H9 (cell line): Measurements from ENCODE around the gene RNF126. TPM values are rescaled to one million over a fixed set of nuclear protein-coding genes. Genes with fewer than 3 reads are reported as not detected.

Experiments
- DNase-seq: peaks from one replicate; pipeline ENCODE4 v3.0.0-alpha.2; 2017
- H2AFZ ChIP-seq: one replicate; pipeline ENCODE4 v1.6.1; 2013; ENCODE audit warnings: mild to moderate bottlenecking, low read length, control low read depth, moderate library complexity
- H2AK5ac ChIP-seq: 2 replicates; pipeline ENCODE4 v1.6.1; 2013; ENCODE audit warnings: low read length, control low read depth, mixed read lengths; ENCODE audit not compliant: insufficient read length
- H2BK120ac ChIP-seq: one replicate; pipeline ENCODE4 v1.6.1; 2013; ENCODE audit warnings: low read depth, mild to moderate bottlenecking, low read length, control low read depth, inconsistent platforms; ENCODE audit not compliant: poor library complexity, severe bottlenecking
- H2BK12ac ChIP-seq: 2 replicates; pipeline ENCODE4 v1.6.1; 2013; ENCODE audit warnings: low read length, control low read depth, mixed read lengths, low read depth; ENCODE audit not compliant: insufficient read length
- H2BK15ac ChIP-seq: 2 replicates; pipeline ENCODE4 v1.6.1; 2013; ENCODE audit warnings: low read depth, low read length, control low read depth
- H2BK20ac ChIP-seq: one replicate; pipeline ENCODE4 v1.6.1; 2013; ENCODE audit warnings: low read depth, mild to moderate bottlenecking, low read length, control low read depth, inconsistent platforms; ENCODE audit not compliant: poor library complexity, severe bottlenecking
- H2BK5ac ChIP-seq: 2 replicates; pipeline ENCODE4 v1.6.1; 2013; ENCODE audit warnings: low read length, control low read depth, mixed read lengths; ENCODE audit not compliant: insufficient read length
- H3K14ac ChIP-seq: 2 replicates; pipeline ENCODE4 v1.6.1; 2013; ENCODE audit warnings: low read length, control low read depth; ENCODE audit not compliant: insufficient read depth
- H3K18ac ChIP-seq: 2 replicates; pipeline ENCODE4 v1.6.1; 2013; ENCODE audit warnings: low read depth, mild to moderate bottlenecking, mixed read lengths, low read length, control low read depth; ENCODE audit not compliant: insufficient read length
- H3K23ac ChIP-seq: 2 replicates; pipeline ENCODE4 v1.6.1; 2013; ENCODE audit warnings: low read length, control low read depth, mixed read lengths, low read depth; ENCODE audit not compliant: insufficient read length
- H3K23me2 ChIP-seq: 2 replicates; pipeline ENCODE4 v1.6.1; 2013; ENCODE audit warnings: low read depth, mild to moderate bottlenecking, mixed read lengths, low read length, control low read depth; ENCODE audit not compliant: insufficient read length, poor library complexity, severe bottlenecking
- H3K27ac ChIP-seq: 2 replicates; pipeline ENCODE4 v1.5.1; 2013; ENCODE audit warnings: low read length, control low read depth, mixed read lengths, low read depth; ENCODE audit not compliant: insufficient read length
- H3K27me3 ChIP-seq: 2 replicates; pipeline ENCODE4 v1.6.1; 2013; ENCODE audit warnings: low read length, control low read depth, inconsistent platforms; ENCODE audit not compliant: insufficient read depth
- H3K4ac ChIP-seq: 2 replicates; pipeline ENCODE4 v1.6.1; 2013; ENCODE audit warnings: low read depth, mild to moderate bottlenecking, control low read depth, inconsistent platforms, low read length, moderate library complexity
- H3K4me1 ChIP-seq: 2 replicates; pipeline ENCODE4 v1.6.1; 2013; ENCODE audit warnings: low read length, control low read depth, inconsistent platforms; ENCODE audit not compliant: insufficient read depth
- H3K4me2 ChIP-seq: 2 replicates; pipeline ENCODE4 v1.6.1; 2013; ENCODE audit warnings: low read length, control low read depth, mixed read lengths; ENCODE audit not compliant: insufficient read length, insufficient read depth
- H3K56ac ChIP-seq: 2 replicates; pipeline ENCODE4 v1.6.1; 2013; ENCODE audit warnings: low read depth, mild to moderate bottlenecking, mixed read lengths, low read length, control low read depth; ENCODE audit not compliant: insufficient read length
- H3K79me1 ChIP-seq: 2 replicates; pipeline ENCODE4 v1.6.1; 2013; ENCODE audit warnings: low read depth, mild to moderate bottlenecking, moderate library complexity, low read length, control low read depth, inconsistent platforms; ENCODE audit not compliant: insufficient read depth, poor library complexity, severe bottlenecking
- H3K79me2 ChIP-seq: 2 replicates; pipeline ENCODE4 v1.6.1; 2013; ENCODE audit warnings: low read length, control low read depth, inconsistent platforms; ENCODE audit not compliant: insufficient read depth
- H3K9ac ChIP-seq: 2 replicates; pipeline ENCODE4 v1.6.1; 2013; ENCODE audit warnings: low read length, control low read depth, mixed read lengths; ENCODE audit not compliant: insufficient read length; ENCODE audit errors: extremely low read depth
- H3K9me3 ChIP-seq: one replicate; pipeline ENCODE4 v1.6.1; 2013; ENCODE audit warnings: low read depth, low read length, inconsistent platforms; ENCODE audit not compliant: control insufficient read depth
- H3T11ph ChIP-seq: one replicate; pipeline ENCODE4 v1.6.1; 2013; ENCODE audit warnings: mild to moderate bottlenecking, low read length, control low read depth, inconsistent platforms
- H4K20me1 ChIP-seq: one replicate; pipeline ENCODE4 v1.6.1; 2013; ENCODE audit not compliant: control insufficient read depth, insufficient read length, insufficient read depth
- H4K5ac ChIP-seq: 2 replicates; pipeline ENCODE4 v1.6.1; 2013; ENCODE audit warnings: low read depth, mild to moderate bottlenecking, mixed read lengths, low read length, control low read depth; ENCODE audit not compliant: insufficient read length
- H4K8ac ChIP-seq: replicated peaks from 2 replicates; pipeline ENCODE4 v1.6.1; 2013; ENCODE audit warnings: low read length, control low read depth, mixed read lengths, low read depth; ENCODE audit not compliant: insufficient read length
- H4K91ac ChIP-seq: 2 replicates; pipeline ENCODE4 v1.6.1; 2013; ENCODE audit warnings: low read depth, mild to moderate bottlenecking, moderate library complexity, mixed read lengths, low read length, control low read depth; ENCODE audit not compliant: insufficient read length
- H3K27ac Mint-ChIP-seq, 3 experiments: 2 replicates in 2 of 3; 3 replicates in 1 of 3; pipeline ENCODE4 v1.8.0; 2020 to 2021; ENCODE audit warnings: mixed read lengths in 3 of 3, mild to moderate bottlenecking in 1 of 3, moderate library complexity in 1 of 3
- H3K27me3 Mint-ChIP-seq: 2 replicates; pipeline ENCODE4 v1.8.0; 2021; ENCODE audit warnings: low read depth, mild to moderate bottlenecking, moderate library complexity, mixed read lengths
- H3K36me3 Mint-ChIP-seq, 3 experiments: 2 replicates in 2 of 3; 3 replicates in 1 of 3; pipeline ENCODE4 v1.8.0; 2020 to 2021; ENCODE audit warnings: low read depth in 3 of 3, mixed read lengths in 3 of 3; ENCODE audit not compliant: insufficient read depth in 1 of 3
- H3K4me1 Mint-ChIP-seq, 2 experiments: 2 replicates each; pipeline ENCODE4 v1.8.0; 2020; ENCODE audit warnings: mixed read lengths in 2 of 2
- H3K4me3 Mint-ChIP-seq, 2 experiments: 2 replicates in 1 of 2; 3 replicates in 1 of 2; pipeline ENCODE4 v1.8.0; 2020 to 2021; ENCODE audit warnings: mild to moderate bottlenecking in 2 of 2, mixed read lengths in 2 of 2, moderate library complexity in 1 of 2
- H3K9me3 Mint-ChIP-seq, 2 experiments: 2 replicates in 1 of 2; 3 replicates in 1 of 2; pipeline ENCODE4 v1.8.0; 2020; ENCODE audit warnings: mild to moderate bottlenecking in 2 of 2, mixed read lengths in 2 of 2, moderate library complexity in 1 of 2
- CTCF ChIP-seq: fragments of 200-600 bp; sonication (generic); conservative IDR thresholded peaks from 3 replicates; pipeline ENCODE4 v1.8.0; 2021; ENCODE audit warnings: antibody characterized with exemption, mild to moderate bottlenecking
- WGBS: extraction: QIAGEN DNeasy Blood & Tissue Kit; methylation state at CpG from one replicate; pipeline ENCODE4 v1.1.7; 2013; ENCODE audit warnings: missing lambda C conversion rate, low lambda C conversion rate, mixed read lengths; ENCODE audit not compliant: insufficient read length; ENCODE audit errors: extremely low coverage; 5-methylcytosine and 5-hydroxymethylcytosine counted together
- total RNA-seq: library from RNA; stranded (reverse); gene quantifications from 2 replicates; pipeline ENCODE4 v1.2.1, GENCODE V29; 2021

The RNF126 gene
- total RNA-seq, 1 experiment from 2014 or later = 81.9 TPM

GRCh38 chr19:601790-602189, 61.2 kb downstream of the RNF126 start:
- no peak overlapping the region for H2BK120ac ChIP-seq
- H2BK12ac ChIP-seq = no peak overlapping the region
- Mint-ChIP-seq H3K27ac (no peak overlapping the region), H3K4me3 (no peak overlapping the region), H3K4me1 (no peaks in the 10 kb centered on the region), H3K9me3 (peaks cover 29 to 37% of the 10 kb centered on the region in 2 experiments), H3K27me3 (peaks cover 12% of the 10 kb centered on the region), H3K36me3 (peaks cover 0 to 2% (median 0%) of the 10 kb centered on the region in 3 experiments; a peak in 1 of 7 replicates)
- no peak overlapping the region for H2AK5ac ChIP-seq
- peaks cover 5% of the 10 kb centered on the region for H3K9me3 ChIP-seq
- H2BK5ac ChIP-seq = no peak overlapping the region
- no peaks in the 10 kb centered on the region for H3K23me2 ChIP-seq
- H4K8ac ChIP-seq = no peak overlapping the region
- no peak overlapping the region for H3K4me2 ChIP-seq
- no peak overlapping the region for H3K56ac ChIP-seq
- no peak overlapping the region for H3K9ac ChIP-seq
- H3K79me1 ChIP-seq = no peaks in the 10 kb centered on the region
- no peak overlapping the region for H2BK15ac ChIP-seq
- H2AFZ ChIP-seq = no peak overlapping the region
- no peak overlapping the region for H3K14ac ChIP-seq
- WGBS = no CpG with 5 or more reads among the region's 25 CpGs
- TF ChIP-seq CTCF = no peak
- no peak overlapping the region for H2BK20ac ChIP-seq
- H3K23ac ChIP-seq = no peak overlapping the region
- no peak for DNase-seq
- no peak overlapping the region for H4K5ac ChIP-seq
- H3K27ac ChIP-seq = no peak overlapping the region
- H3K18ac ChIP-seq = no peak overlapping the region
- no peaks in the 10 kb centered on the region for H4K20me1 ChIP-seq
- no peaks in the 10 kb centered on the region for H3K4me1 ChIP-seq
- H3K27me3 ChIP-seq = no peaks in the 10 kb centered on the region
- H3T11ph ChIP-seq = no peak overlapping the region
- H3K79me2 ChIP-seq = no peaks in the 10 kb centered on the region
- no peak overlapping the region for H4K91ac ChIP-seq
- H3K4ac ChIP-seq = no peak overlapping the region
